GM19438 (cell line): ENCODE measurements around the gene SCLY.

Experiments
- ATAC-seq: cut with Tn5 transposase; IDR thresholded peaks from one replicate; pipeline ENCODE4 v1.9.1; 2021; ENCODE audit warnings: low read depth; ENCODE audit not compliant: unreplicated experiment

Gene SCLY

DNA sequence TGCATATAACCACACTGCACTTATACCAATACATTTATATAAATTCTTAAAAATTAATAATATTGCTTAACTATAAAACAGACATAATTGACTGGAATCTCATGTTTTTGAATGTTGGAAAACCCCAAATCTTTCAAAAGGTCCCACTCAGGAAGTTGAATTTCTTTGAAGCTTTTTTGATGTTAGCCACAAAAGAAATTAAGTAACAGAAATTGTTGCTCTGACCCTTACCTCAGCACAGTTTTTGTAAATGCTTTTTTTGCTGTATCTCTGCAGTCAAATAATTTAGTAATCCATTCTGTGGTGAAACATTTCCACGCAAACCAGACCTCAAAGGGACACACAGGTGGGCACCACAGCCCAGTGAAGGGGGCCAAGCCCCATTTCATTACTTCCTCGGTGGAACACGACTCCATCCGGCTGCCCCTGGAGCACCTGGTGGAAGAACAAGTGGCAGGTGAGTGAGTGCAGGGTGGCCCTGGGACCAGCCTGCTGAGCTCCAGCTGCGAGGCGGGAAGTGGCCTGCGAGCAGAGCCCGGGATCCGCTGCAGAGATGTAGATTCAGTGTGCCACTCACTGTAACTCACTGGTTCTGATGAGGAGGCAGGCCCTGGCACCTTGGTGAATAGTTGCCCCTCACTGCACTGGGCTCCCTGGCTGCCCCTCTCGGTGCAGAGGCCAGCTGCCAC, 8.4 kb downstream of the SCLY start:
- no peak for ATAC-seq

- ATAC-seq: no peak
Observed at GRCh38 chr2:238069877-238070276, 9.1 kb downstream of the SCLY start.

- no peak for ATAC-seq
Observed at GRCh38 chr2:238075397-238075796, 14.6 kb downstream of the SCLY start.

DNA sequence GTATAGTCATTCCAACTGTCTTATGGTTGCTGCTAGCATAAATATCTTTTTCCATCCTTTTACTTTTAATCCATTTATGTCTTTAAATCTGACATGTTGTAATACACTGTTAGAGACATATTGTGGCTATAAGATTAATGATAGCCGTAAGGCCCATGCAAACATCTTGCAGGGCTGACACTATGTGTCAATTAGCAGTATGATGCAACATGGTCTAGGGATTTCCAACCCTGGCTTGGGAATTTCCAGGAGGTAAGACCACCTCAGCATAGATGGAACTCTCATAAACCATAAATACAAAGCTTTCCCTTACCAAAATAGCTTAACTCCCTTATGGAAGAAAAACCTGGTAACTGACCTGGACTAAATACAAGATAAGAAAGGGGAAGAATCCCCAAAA, 16.5 kb downstream of the SCLY start:
- no peak for ATAC-seq

DNA sequence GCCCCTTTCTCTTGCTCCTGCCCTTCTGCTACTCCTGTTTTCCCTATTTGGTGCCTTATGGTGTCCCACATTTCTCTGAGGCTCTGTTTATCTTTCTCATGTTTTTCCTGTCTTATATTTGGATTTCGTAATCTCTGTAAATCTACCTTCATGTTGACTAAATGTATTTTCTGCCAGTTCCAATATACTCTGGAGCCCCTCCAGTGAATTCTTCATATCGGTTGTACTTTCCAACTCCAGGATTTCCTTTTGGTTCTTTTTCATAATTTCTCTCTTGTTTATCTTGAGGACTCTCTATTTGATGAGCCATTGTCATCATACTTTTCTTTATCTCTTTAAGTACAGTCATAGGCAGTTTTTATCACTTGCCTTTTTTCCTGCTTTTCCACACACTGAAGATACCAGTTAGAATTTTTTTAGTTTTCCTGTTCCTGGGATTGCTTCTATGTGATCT, 19.1 kb downstream of the SCLY start:
- no peak for ATAC-seq

DNA sequence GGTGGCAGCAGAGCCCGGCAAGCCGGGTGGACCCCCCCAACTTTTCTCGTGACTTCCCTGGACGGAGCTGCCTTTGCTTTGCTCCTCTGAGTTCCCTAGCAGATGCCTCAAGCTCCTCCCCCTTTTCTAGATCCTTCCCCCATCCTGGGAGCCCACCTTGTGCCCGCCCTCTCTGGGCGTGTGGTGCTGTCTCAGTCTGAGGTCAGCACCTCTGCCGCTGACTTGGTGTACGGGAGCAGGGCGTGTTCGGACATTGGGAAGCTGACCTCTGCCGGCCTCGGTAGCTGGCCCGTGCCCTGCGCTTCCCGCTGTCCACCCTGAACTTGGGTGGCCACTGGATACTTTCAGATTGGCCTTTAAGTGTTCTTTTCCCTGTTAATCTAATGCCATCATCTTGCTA, 19.7 kb downstream of the SCLY start:
- no peak for ATAC-seq

DNA sequence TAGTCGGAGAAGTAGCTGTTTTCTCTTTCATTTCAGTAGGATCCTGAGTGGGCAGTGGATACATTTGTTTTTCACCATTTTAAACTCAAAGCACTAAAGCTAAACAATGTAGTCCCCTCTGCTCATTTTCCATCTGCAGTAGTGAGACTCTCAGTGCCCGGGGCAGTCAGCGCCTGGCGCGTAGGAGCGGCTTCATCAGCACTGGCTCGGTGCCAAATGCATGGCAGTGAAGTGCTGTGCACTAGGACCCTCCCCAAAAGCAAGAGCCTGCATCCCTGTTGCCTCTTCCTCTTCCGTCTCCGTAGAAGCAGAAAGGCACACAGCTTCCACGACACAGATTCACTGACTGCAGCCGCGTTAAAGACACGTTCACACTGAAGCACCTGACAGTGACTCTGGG, 20.3 kb downstream of the SCLY start:
- ATAC-seq: no peak

DNA sequence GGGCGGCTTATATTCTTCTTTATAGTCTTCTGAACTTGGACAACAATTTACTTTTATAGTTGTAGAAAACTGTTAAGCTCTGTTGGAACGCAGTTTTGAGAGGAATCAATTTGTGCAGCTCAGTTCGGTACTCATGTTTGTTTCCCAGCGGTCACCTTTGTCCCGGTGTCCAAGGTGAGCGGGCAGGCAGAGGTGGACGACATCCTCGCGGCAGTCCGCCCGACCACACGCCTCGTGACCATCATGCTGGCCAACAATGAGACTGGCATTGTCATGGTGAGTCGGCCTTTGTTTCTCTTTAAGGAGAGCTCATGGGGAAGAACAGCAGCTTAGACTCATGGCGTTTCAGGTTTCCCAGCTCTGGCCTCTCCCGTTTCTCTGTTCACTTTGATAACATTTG, 20.8 kb downstream of the SCLY start:
- no peak for ATAC-seq

DNA sequence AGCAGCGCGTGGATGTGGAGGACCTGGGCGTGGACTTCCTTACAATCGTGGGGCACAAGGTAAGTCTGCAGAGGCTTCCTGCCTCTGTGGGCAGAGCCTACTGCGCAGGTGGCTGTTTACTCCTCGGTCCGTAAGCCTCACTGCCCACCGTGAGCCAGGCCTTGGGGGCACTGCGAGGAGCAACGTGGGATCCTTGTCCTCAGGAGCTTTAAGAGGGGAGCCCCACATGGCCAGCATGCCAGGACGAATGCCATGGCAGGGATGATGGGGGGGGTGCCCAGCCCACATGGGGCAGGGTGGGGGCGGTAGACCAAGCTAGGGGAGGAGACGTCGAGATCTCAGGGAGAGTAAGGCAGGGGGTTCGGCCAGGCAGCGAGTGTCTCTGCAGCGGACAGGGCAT, 21.4 kb downstream of the SCLY start:
- no peak for ATAC-seq

DNA sequence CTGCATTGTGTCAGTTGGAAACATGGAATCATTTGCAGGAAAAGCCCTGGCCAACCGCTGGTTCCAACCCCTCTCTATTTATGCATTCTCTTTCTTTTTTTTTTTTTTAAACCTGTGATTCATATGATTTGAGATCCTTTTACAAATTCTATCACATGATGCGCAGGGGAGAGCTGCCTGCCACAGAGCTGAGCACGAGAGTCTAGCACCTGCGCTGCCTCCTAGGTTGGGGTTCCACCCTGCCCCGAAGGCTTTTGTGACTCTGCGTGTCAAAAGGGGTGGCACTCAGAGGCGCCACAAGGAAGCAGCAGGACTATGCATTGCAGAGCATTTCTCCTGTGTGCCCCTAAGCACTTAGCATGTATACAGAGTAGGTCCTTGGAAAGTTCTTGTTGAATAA, 22.0 kb downstream of the SCLY start:
- no peak for ATAC-seq

DNA sequence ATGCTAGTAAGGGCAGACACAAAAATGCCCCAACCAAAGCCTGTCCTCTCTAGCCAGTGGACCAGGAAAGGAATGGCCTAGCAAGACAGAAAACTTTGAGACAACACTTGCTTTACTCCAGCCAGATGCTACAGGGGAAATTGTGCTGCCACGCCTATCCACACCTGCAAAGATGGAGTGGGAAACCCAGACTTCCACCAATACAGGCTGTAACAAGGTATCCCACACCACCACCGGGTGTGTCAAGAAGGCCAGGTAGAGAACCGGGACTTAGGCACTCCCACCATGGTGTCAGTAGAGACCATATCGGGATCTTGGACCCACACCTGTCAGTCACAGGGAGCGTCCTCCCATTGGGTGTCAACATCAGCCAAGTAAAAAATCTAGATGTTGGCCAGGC, 23.1 kb downstream of the SCLY start:
- no peak for ATAC-seq

DNA sequence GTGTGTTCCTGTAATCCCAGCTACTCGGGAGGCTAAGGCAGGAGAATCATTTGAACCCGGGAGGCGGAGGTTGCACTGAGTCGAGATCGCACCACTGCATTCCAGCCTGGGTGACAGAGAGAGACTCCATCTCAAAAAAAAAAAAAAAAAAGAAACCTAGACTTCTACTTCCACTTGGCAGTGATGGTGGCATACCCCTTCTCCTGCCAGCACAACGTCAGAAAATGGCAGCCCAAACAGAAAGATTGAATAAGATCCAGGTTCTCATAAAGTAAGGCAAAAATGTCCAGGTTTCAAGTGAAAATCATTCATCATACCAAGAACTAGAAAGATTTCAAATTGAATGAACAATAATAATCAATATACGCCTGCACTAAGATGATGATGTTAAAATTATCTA, 24.0 kb downstream of the SCLY start:
- ATAC-seq: no peak

- ATAC-seq: no peak
Observed at GRCh38 chr2:238085899-238086298, 25.1 kb downstream of the SCLY start.

DNA sequence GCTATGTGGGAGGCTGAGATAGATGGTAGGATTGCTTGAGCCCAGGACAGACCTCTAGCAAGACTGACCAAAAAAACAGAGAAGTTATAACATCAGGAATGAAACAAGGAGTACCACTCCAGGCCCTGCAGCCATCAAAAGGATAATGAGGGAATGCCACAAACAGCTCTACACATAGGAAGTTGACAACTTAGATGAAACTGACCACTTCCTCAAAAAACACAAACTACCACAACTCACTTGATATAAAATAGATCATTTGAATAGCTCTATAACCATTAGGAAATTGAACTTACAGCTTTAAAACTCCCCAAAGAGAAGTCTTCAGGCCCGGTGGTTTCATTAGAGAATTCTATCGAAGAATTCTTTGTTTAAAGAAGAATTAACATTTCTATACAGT, 26.4 kb downstream of the SCLY start:
- ATAC-seq: no peak

GRCh38 chr2:238090887-238091286, 30.1 kb downstream of the SCLY start:
- ATAC-seq: no peak

- ATAC-seq: no peak
Observed at GRCh38 chr2:238091436-238092060, 30.7 kb downstream of the SCLY start.

DNA sequence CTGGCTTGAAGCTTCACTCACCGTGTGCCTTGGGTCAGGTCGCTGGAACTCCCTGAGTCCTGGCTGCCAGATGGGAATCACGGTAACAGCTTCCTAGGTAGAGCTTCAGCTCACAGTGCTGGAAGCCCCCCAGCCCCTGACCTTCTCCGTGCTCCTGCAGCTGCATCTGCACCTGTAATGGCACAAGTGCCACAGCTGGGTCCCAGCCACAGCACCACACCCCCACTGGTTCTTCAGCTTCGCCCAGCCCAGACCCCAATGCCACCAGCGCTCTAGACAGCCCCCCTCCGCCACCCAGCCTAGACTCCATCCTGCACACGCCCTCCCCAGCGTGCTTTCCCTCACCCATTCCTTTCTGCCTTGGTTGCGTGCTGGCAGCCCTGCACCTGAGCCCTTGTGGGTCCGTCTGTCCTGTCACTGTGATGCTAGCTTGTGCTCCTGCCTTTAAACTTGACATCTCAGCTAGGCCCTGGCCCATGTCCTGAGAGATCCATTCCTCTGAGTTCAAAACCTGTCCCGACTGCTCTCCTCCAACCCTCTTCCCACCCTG, 31.8 kb downstream of the SCLY start:
- no peak for ATAC-seq

DNA sequence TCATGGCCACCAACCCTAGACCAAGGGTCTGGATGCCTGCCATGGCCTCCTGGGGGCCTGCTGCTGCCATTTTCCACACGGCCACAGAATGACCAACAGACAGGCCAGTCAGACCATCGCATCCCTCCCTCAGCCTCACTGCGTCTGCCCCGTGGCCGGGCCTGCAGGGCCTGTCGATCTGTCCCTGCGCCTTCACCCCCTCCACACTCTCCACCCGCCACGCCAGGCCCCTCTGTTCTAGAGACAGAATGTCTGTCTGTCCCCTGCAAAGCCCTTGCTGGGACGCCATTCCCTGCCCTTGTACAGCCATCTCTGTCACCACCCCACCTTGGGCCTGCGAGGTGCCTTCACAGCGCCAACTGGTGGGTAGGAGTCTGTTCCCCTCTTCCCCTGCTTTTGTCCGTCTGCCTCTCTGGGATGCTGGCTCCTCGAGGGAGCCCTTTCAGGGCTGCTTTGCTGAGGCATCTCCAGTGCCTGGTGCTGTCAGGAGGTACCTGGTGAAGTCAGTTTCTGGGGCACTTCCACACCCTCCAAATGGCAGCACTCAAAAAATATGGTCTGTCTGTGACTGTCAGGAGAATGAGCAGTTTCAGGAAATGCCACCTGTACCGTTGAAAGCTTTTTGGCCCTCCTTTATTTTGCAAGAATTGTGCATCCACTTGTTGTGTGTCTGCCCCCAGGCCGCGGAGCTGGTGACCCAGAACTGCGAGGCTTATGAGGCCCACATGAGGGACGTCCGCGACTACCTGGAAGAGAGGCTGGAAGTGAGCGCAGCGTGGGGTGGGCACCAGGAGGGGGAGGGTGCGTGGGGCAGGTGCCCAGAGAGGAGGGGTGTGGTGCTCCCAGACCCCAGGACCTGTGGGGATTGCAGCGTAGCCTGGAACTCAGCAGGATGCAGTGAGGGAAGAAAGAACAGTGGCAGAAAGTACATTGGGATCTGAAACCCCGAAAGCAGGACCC, 32.7 kb downstream of the SCLY start:
- ATAC-seq: no peak

DNA sequence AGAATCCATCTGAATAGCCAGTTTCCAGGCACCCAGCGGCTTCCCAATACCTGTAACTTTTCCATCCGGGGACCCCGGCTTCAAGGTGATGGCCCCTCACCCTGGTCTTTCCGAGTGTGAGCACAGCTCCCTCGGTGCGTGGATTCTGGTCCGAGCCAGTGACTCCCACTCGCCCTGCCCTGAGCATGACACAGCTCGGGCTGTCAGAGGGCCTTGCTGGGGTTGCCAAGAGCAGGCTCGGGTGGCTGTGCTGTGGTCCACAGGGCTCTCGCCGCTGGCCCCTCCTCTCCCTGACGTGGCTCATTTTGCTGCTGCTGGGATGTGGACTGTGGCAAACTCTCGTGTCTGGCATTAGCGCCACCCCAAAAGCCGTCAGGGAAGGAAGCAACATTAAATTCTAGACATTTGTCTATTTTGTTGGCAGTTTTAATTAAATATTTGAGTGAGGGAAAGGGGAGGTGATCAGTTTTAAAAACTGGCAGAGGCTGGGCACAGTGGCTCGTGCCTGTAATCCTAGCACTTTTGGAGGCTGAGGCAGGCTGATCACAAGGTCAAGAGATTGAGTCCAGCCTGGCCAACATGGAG, 33.7 kb downstream of the SCLY start:
- no peak for ATAC-seq

GRCh38 chr2:238095143-238095542, 34.3 kb downstream of the SCLY start:
- ATAC-seq: no peak
